ENCODE measurements around the gene TBC1D2.

DNA sequence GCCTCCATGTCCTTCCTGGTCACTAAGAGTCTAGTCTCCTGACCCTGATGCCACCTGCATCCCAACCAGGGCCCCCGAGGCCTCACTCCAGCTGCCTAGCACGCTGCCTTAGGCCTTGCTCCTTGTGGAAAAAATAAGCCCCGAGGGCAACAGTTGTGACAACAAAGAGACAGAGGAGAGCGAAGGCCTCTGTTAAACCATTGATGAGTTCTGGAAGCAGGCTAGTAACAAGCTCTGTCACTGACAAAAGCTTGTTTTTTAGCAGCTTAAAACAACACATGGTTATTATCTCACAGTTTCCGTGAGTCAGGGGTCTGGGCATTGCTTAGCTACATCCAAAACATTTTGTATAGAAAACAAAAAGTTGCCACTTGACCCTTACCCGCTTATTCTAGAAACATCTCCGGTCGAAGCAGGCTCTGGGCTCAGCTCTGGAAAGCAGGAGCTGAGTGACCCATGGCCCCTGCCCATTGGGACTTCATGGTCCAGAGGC lies 48.2 kb upstream of the TBC1D2 start:
- TF ChIP-seq, protein P1, sequence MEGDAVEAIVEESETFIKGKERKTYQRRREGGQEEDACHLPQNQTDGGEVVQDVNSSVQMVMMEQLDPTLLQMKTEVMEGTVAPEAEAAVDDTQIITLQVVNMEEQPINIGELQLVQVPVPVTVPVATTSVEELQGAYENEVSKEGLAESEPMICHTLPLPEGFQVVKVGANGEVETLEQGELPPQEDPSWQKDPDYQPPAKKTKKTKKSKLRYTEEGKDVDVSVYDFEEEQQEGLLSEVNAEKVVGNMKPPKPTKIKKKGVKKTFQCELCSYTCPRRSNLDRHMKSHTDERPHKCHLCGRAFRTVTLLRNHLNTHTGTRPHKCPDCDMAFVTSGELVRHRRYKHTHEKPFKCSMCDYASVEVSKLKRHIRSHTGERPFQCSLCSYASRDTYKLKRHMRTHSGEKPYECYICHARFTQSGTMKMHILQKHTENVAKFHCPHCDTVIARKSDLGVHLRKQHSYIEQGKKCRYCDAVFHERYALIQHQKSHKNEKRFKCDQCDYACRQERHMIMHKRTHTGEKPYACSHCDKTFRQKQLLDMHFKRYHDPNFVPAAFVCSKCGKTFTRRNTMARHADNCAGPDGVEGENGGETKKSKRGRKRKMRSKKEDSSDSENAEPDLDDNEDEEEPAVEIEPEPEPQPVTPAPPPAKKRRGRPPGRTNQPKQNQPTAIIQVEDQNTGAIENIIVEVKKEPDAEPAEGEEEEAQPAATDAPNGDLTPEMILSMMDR (conservative IDR thresholded peaks at IDR 0.05; ENCODE audit: low read depth in 2 of 2): no peak
- TF ChIP-seq STAT1 (IDR thresholded peaks at IDR 0.05; ENCODE audit: unreplicated experiment) (no peak), EZH2 (IDR thresholded peaks at IDR 0.05; ENCODE audit: low read depth, unreplicated experiment) (no peak), EZH2phosphoT487 (IDR thresholded peaks at IDR 0.05; ENCODE audit: unreplicated experiment) (no peak), POLR2AphosphoS5 (IDR thresholded peaks at IDR 0.05; ENCODE audit: low read depth) (no peak), REST (IDR thresholded peaks at IDR 0.05; ENCODE audit: unreplicated experiment) (no peak), ZNF331 (CRISPR knock-in tag; IDR thresholded peaks at IDR 0.05; ENCODE audit: low read depth) (no peak), NANOG (IDR thresholded peaks at IDR 0.05; ENCODE audit: borderline replicate concordance) (no peak), CREB1 (CRISPR knock-in tag; IDR thresholded peaks at IDR 0.05; ENCODE audit: low read depth) (no peak), JUNB (IDR thresholded peaks at IDR 0.05; ENCODE audit: unreplicated experiment) (no peak)
- TF ChIP-seq, protein P2, sequence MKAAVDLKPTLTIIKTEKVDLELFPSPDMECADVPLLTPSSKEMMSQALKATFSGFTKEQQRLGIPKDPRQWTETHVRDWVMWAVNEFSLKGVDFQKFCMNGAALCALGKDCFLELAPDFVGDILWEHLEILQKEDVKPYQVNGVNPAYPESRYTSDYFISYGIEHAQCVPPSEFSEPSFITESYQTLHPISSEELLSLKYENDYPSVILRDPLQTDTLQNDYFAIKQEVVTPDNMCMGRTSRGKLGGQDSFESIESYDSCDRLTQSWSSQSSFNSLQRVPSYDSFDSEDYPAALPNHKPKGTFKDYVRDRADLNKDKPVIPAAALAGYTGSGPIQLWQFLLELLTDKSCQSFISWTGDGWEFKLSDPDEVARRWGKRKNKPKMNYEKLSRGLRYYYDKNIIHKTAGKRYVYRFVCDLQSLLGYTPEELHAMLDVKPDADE (IDR thresholded peaks at IDR 0.05): no peak
